GM12878 (cell line): ENCODE data around the gene CDO1. TPM values are rescaled to one million over a fixed set of nuclear protein-coding genes. Genes with fewer than 3 reads are reported as not detected.

ENCODE experiments used
- CBX3 ChIP-seq: fragments of 200-600 bp; sonication (generic); IDR thresholded peaks from 2 replicates; pipeline ENCODE4 v1.6.1; 2016; ENCODE audit warnings: low read depth, borderline replicate concordance
- CHD4 ChIP-seq: fragments of 200-600 bp; sonication (generic); IDR thresholded peaks from 2 replicates; pipeline ENCODE4 v1.6.1; 2016; ENCODE audit warnings: mild to moderate bottlenecking
- HDGF ChIP-seq: fragments of 450-650 bp; IDR thresholded peaks from 2 replicates; pipeline ENCODE4 v1.6.1; 2016; ENCODE audit warnings: antibody characterized with exemption
- KLF5 ChIP-seq: fragments of 450-650 bp; IDR thresholded peaks from 2 replicates; pipeline ENCODE4 v1.6.1; 2014; ENCODE audit warnings: mild to moderate bottlenecking; ENCODE audit not compliant: partially characterized antibody
- MYC ChIP-seq: IDR thresholded peaks from 2 replicates; pipeline ENCODE4 v1.6.1; 2011; ENCODE audit warnings: mild to moderate bottlenecking, low read length, moderate library complexity, inconsistent platforms; ENCODE audit not compliant: insufficient read depth, insufficient replicate concordance, insufficient read length, severe bottlenecking
- NR2C1 ChIP-seq: fragments of 450-650 bp; IDR thresholded peaks from 2 replicates; pipeline ENCODE4 v1.6.1; 2017; ENCODE audit warnings: antibody characterized with exemption, mild to moderate bottlenecking, moderate library complexity
- RAD21 ChIP-seq: IDR thresholded peaks from 2 replicates; pipeline ENCODE4 v1.6.1; 2011; ENCODE audit warnings: mild to moderate bottlenecking, low read depth, low read length, moderate library complexity; ENCODE audit not compliant: insufficient read depth
- RAD51 ChIP-seq: fragments of 450-650 bp; IDR thresholded peaks from 2 replicates; pipeline ENCODE4 v1.6.1; 2016; ENCODE audit warnings: moderate library complexity, mild to moderate bottlenecking, inconsistent platforms
- SUZ12 ChIP-seq: fragments of 200-600 bp; sonication (generic); IDR thresholded peaks from one replicate; pipeline ENCODE4 v1.6.1; 2018; ENCODE audit warnings: antibody characterized with exemption, mild to moderate bottlenecking; ENCODE audit not compliant: unreplicated experiment
- TAF1 ChIP-seq: IDR thresholded peaks from 2 replicates; pipeline ENCODE4 v1.6.1; 2011; ENCODE audit warnings: mild to moderate bottlenecking, low read depth, low read length, borderline replicate concordance
- ZNF384 ChIP-seq: IDR thresholded peaks from 2 replicates; pipeline ENCODE4 v1.6.1; 2012; ENCODE audit warnings: low read depth, mild to moderate bottlenecking, low read length, improper control_type of control experiment, borderline replicate concordance
- polyA plus RNA-seq, 11 experiments: library from polyadenylated mRNA; depleted of rRNA in 4 of 11; unstranded in 6 of 11; stranded (reverse) in 5 of 11; fragments of >200 nt; fragmentation: Nextera tagmentation in 4 of 11; fragmentation: Illumina TruSeq in 1 of 11; extraction: Ambion mirVana in 4 of 11; extraction: Trizol in 1 of 11; gene quantifications; 1 replicate in 1 of 11; 2 replicates in 10 of 11; pipeline versions ENCODE4 v1.2.1 to v1.2.3, GENCODE V29; 2011 to 2016; ENCODE audit warnings: inconsistent platforms in 2 of 11, missing spikeins in 2 of 11, low read depth in 1 of 11
- total RNA-seq, 4 experiments: library from RNA; depleted of rRNA in 3 of 4; stranded (reverse); fragments of >200 nt in 3 of 4; fragmentation: Illumina TruSeq in 1 of 4; extraction: Trizol in 1 of 4; gene quantifications; 2 replicates each; pipeline versions ENCODE4 v1.2.1 to v1.2.3, GENCODE V29; 2013 to 2021
- TF ChIP-seq, protein P1 (sequence below): IDR thresholded peaks from 2 replicates; pipeline ENCODE4 v1.6.1; 2012; ENCODE audit warnings: mild to moderate bottlenecking, low read depth, low read length
- TF ChIP-seq, protein P2 (sequence below): fragments of 450-650 bp; formaldehyde crosslinking; IDR thresholded peaks from 2 replicates; pipeline ENCODE4 v1.4.0; 2022; ENCODE audit warnings: mild to moderate bottlenecking, moderate library complexity
- TF ChIP-seq, protein P3 (sequence below): fragments of 450-650 bp; formaldehyde crosslinking; IDR thresholded peaks from 2 replicates; pipeline ENCODE4 v1.5.0; 2022; ENCODE audit warnings: mild to moderate bottlenecking, missing genetic modification characterization
- TF ChIP-seq, protein P4 (sequence below): fragments of 450-650 bp; IDR thresholded peaks from 2 replicates; pipeline ENCODE4 v1.6.1; 2017; ENCODE audit warnings: mild to moderate bottlenecking, moderate library complexity

The CDO1 gene
- total and polyA plus RNA-seq, 10 of the 15 experiments (the other 5 are each of a cell fraction or from before 2014, with no cell fraction given) = 0.05 TPM; not detected in 9

DNA sequence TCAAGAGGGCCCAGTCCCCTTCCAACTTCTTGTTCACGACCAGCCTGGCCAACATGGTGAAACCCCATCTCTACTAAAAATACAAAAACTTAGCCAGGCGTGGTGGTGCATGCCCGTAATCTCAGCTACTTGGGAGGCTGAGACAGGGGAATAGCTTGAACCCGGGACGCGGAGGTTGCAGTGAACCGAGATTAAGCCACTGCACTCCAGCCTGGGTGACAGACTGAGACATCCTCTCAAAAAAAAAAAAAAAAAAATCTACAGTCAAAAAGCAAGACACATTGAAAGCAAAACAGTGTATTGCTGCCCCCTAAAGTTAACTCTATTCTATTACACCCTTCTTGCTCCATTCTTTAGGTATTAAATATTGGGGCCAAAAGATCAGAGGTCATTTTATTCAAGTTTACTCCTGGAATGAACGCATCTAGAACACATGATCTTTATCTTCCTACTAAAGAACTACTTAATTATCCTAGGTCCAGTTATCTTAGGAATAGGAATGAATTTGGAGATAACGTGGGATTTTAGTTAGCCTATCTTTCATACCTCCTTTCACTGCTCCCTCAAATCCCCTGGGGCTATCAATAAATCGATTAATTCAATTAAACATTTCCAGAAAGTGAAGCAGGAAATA lies 22.5 kb upstream of the CDO1 start (continued):
- TF ChIP-seq, protein P1, sequence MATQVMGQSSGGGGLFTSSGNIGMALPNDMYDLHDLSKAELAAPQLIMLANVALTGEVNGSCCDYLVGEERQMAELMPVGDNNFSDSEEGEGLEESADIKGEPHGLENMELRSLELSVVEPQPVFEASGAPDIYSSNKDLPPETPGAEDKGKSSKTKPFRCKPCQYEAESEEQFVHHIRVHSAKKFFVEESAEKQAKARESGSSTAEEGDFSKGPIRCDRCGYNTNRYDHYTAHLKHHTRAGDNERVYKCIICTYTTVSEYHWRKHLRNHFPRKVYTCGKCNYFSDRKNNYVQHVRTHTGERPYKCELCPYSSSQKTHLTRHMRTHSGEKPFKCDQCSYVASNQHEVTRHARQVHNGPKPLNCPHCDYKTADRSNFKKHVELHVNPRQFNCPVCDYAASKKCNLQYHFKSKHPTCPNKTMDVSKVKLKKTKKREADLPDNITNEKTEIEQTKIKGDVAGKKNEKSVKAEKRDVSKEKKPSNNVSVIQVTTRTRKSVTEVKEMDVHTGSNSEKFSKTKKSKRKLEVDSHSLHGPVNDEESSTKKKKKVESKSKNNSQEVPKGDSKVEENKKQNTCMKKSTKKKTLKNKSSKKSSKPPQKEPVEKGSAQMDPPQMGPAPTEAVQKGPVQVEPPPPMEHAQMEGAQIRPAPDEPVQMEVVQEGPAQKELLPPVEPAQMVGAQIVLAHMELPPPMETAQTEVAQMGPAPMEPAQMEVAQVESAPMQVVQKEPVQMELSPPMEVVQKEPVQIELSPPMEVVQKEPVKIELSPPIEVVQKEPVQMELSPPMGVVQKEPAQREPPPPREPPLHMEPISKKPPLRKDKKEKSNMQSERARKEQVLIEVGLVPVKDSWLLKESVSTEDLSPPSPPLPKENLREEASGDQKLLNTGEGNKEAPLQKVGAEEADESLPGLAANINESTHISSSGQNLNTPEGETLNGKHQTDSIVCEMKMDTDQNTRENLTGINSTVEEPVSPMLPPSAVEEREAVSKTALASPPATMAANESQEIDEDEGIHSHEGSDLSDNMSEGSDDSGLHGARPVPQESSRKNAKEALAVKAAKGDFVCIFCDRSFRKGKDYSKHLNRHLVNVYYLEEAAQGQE = no peak
- TF ChIP-seq, protein P2, sequence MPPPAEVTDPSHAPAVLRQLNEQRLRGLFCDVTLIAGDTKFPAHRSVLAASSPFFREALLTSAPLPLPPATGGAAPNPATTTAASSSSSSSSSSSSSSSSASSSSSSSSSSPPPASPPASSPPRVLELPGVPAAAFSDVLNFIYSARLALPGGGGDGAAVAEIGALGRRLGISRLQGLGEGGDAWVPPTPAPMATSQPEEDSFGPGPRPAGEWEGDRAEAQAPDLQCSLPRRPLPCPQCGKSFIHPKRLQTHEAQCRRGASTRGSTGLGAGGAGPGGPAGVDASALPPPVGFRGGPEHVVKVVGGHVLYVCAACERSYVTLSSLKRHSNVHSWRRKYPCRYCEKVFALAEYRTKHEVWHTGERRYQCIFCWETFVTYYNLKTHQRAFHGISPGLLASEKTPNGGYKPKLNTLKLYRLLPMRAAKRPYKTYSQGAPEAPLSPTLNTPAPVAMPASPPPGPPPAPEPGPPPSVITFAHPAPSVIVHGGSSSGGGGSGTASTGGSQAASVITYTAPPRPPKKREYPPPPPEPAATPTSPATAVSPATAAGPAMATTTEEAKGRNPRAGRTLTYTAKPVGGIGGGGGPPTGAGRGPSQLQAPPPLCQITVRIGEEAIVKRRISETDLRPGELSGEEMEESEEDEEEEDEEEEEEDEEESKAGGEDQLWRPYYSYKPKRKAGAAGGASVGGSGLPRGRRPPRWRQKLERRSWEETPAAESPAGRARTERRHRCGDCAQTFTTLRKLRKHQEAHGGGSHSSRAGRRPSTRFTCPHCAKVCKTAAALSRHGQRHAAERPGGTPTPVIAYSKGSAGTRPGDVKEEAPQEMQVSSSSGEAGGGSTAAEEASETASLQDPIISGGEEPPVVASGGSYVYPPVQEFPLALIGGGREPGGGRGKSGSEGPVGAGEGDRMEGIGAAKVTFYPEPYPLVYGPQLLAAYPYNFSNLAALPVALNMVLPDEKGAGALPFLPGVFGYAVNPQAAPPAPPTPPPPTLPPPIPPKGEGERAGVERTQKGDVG = no peak
- TF ChIP-seq KLF5 (no peak), TAF1 (no peak), RAD21 (peak; percentile 63), SUZ12 (no peak), NR2C1 (peak; percentile 6), CBX3 (no peak), CHD4 (no peak), MYC (no peak), HDGF (peak; percentile 80), RAD51 (no peak), ZNF384 (peak; percentile 97)
- TF ChIP-seq, protein P3, sequence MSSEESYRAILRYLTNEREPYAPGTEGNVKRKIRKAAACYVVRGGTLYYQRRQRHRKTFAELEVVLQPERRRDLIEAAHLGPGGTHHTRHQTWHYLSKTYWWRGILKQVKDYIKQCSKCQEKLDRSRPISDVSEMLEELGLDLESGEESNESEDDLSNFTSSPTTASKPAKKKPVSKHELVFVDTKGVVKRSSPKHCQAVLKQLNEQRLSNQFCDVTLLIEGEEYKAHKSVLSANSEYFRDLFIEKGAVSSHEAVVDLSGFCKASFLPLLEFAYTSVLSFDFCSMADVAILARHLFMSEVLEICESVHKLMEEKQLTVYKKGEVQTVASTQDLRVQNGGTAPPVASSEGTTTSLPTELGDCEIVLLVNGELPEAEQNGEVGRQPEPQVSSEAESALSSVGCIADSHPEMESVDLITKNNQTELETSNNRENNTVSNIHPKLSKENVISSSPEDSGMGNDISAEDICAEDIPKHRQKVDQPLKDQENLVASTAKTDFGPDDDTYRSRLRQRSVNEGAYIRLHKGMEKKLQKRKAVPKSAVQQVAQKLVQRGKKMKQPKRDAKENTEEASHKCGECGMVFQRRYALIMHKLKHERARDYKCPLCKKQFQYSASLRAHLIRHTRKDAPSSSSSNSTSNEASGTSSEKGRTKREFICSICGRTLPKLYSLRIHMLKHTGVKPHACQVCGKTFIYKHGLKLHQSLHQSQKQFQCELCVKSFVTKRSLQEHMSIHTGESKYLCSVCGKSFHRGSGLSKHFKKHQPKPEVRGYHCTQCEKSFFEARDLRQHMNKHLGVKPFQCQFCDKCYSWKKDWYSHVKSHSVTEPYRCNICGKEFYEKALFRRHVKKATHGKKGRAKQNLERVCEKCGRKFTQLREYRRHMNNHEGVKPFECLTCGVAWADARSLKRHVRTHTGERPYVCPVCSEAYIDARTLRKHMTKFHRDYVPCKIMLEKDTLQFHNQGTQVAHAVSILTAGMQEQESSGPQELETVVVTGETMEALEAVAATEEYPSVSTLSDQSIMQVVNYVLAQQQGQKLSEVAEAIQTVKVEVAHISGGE (CRISPR knock-in tag) = no peak
- TF ChIP-seq, protein P4, sequence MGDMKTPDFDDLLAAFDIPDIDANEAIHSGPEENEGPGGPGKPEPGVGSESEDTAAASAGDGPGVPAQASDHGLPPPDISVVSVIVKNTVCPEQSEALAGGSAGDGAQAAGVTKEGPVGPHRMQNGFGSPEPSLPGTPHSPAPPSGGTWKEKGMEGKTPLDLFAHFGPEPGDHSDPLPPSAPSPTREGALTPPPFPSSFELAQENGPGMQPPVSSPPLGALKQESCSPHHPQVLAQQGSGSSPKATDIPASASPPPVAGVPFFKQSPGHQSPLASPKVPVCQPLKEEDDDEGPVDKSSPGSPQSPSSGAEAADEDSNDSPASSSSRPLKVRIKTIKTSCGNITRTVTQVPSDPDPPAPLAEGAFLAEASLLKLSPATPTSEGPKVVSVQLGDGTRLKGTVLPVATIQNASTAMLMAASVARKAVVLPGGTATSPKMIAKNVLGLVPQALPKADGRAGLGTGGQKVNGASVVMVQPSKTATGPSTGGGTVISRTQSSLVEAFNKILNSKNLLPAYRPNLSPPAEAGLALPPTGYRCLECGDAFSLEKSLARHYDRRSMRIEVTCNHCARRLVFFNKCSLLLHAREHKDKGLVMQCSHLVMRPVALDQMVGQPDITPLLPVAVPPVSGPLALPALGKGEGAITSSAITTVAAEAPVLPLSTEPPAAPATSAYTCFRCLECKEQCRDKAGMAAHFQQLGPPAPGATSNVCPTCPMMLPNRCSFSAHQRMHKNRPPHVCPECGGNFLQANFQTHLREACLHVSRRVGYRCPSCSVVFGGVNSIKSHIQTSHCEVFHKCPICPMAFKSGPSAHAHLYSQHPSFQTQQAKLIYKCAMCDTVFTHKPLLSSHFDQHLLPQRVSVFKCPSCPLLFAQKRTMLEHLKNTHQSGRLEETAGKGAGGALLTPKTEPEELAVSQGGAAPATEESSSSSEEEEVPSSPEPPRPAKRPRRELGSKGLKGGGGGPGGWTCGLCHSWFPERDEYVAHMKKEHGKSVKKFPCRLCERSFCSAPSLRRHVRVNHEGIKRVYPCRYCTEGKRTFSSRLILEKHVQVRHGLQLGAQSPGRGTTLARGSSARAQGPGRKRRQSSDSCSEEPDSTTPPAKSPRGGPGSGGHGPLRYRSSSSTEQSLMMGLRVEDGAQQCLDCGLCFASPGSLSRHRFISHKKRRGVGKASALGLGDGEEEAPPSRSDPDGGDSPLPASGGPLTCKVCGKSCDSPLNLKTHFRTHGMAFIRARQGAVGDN = no peak
